AG09319 (cell line): ENCODE data around the gene IL1RAPL1.

Experiments
- DNase-seq: peaks from one replicate; pipeline ENCODE4 v3.0.0-alpha.2; 2010; ENCODE audit warnings: low read depth; ENCODE audit errors: extremely low read depth
- CTCF ChIP-seq: IDR thresholded peaks from 2 replicates; pipeline ENCODE4 v1.5.1; 2011; ENCODE audit warnings: low read depth, mild to moderate bottlenecking, inconsistent platforms, low read length, moderate library complexity

Gene IL1RAPL1

GRCh38 chrX:28581522-28581921, 5.7 kb upstream of the IL1RAPL1 start:
- no peak for TF ChIP-seq CTCF
- no peak for DNase-seq

GRCh38 chrX:28582511-28582910, 4.7 kb upstream of the IL1RAPL1 start:
- DNase-seq: no peak
- TF ChIP-seq CTCF: no peak

- no peak for TF ChIP-seq CTCF
- no peak for DNase-seq
Measured at GRCh38 chrX:28584025-28584424, 3.2 kb upstream of the IL1RAPL1 start.

DNA sequence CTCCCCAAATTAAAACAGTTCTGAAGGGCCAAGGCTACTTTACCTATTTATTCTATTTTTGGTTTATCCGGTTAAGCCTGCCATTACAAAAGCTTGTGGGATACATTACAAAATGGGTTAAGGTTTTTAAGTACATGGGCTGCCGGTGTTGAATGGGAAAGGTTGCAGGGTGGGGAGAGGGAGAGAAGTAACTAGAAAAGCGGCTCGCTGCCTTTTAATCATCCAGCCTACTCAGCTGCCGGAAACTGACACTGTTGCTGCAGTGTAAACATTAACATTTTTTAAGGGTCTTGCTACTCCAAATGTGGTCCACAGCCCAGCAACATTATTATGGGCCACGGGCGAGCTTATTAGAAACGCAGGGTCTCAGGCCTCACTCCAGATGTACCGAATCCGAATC, 1.5 kb upstream of the IL1RAPL1 start:
- no peak for TF ChIP-seq CTCF
- no peak for DNase-seq

DNA sequence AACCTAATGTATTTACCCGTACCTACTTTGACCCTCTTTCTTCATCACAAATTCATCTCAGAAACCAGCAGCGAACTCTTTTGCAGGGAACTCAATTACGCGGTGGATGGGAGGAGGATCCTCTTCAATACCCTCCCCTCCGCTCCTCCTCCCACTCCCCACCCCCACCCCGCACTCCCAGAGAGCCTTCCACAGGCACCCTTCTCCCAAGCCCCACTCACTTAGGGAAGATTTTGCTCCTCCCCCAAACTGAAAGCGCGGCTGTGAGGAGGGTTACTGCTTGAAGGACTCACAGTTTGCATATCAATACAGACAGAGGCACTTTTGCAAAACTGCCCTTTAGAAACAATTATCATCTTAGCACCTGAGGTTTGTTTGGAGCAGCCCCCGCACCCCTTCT, 960 bp upstream of the IL1RAPL1 start:
- DNase-seq: no peak
- TF ChIP-seq CTCF: no peak

- DNase-seq: no peak
- no peak for TF ChIP-seq CTCF
Measured at GRCh38 chrX:28589046-28589445, 1.8 kb downstream of the IL1RAPL1 start.

DNA sequence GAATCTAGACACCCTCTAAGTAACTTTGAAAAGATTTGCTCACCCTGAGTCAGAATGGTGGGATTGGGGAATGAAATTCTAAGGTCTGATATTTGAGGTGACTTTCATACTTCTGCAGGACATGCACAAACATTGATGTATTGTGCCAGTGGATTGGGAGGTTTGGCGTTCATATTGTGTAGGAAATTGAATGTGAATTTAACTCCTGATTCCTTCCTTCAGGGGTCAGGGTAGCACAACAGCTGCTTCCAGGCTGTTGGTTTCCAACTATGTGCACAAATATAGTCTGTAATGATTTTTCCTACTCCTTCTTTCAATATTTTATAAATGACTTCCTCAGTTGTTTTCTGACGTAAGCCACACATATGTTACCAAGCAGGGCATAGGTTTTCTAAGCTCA, 3.1 kb downstream of the IL1RAPL1 start:
- no peak for TF ChIP-seq CTCF
- DNase-seq: no peak
